Measurements from ENCODE around the gene LTB. TPM values are rescaled to one million over a fixed set of nuclear protein-coding genes. Genes with fewer than 3 reads are reported as not detected.

Gene LTB
- polyA plus RNA-seq, 3 donors: 12.6 to 25.5 (median 21.6) TPM

GRCh38 chr6:31610968-31611367, 28.7 kb upstream of the LTB start:
- no peak overlapping the region for H3K4me3 ChIP-seq (replicated peaks in 1 of 3; ENCODE audit: low read depth in 2 of 3, low read length in 3 of 3)
- H3K4me1 ChIP-seq (ENCODE audit: control insufficient read depth in 1 of 2, insufficient read depth in 2 of 2, low read length in 2 of 2): peaks cover 24 to 37% of the 10 kb centered on the region in 2 donors
- H3K36me3 Mint-ChIP-seq: peaks cover 0 to 1% of the 10 kb centered on the region in 2 donors
- H3K27ac Mint-ChIP-seq: peak overlapping the region in 2 of 7 donors; percentile 39 to 61
- H4K20me1 ChIP-seq (ENCODE audit: insufficient read depth, low read length): peaks cover 3% of the 10 kb centered on the region
- H3K27ac ChIP-seq (ENCODE audit: low read depth in 1 of 2, low read length in 2 of 2): no peak overlapping the region
- no peak for TF ChIP-seq CTCF (IDR thresholded peaks at IDR 0.05)
- no peak overlapping the region for H2AFZ ChIP-seq (ENCODE audit: insufficient read depth, low read depth, low read length, poor library complexity, severe bottlenecking)
- H3K27me3 ChIP-seq (ENCODE audit: control insufficient read depth in 2 of 2, insufficient read depth in 2 of 2, low read length in 2 of 2): no peaks in the 10 kb centered on the region
- no peak for DNase-seq
- intact Hi-C loops (cut with micrococcal nuclease): no loop called here
- H3K79me2 ChIP-seq (ENCODE audit: insufficient read depth, low read length): peaks cover 13% of the 10 kb centered on the region
- peaks cover 33% of the 10 kb centered on the region for H3K4me1 Mint-ChIP-seq
- no peak overlapping the region for H3K4me3 Mint-ChIP-seq
- H3K4me2 ChIP-seq (replicated peaks; ENCODE audit: extremely low read depth, low read length, poor library complexity, severe bottlenecking): no peak overlapping the region
- 50% methylated on average over 4 of the region's 4 CpGs for WGBS (ENCODE audit: insufficient coverage)
- H3K9me3 ChIP-seq (replicated peaks in 1 of 2; ENCODE audit: control insufficient read depth in 1 of 2, insufficient read depth in 1 of 2, low read length in 2 of 2): no peaks in the 10 kb centered on the region
- H3K9me3 Mint-ChIP-seq: peaks cover 0 to 5% (median 0%) of the 10 kb centered on the region in 7 donors
- no peaks in the 10 kb centered on the region for H3K36me3 ChIP-seq (replicated peaks in 1 of 2; ENCODE audit: control insufficient read depth in 1 of 2, insufficient read depth in 2 of 2, low read length in 2 of 2)
- H3K27me3 Mint-ChIP-seq (ENCODE audit: low read depth in 3 of 3): peaks cover 0 to 3% (median 0%) of the 10 kb centered on the region in 3 donors
- no peak overlapping the region for H3K9ac ChIP-seq (ENCODE audit: insufficient read depth, low read length, poor library complexity, severe bottlenecking)

- no peak overlapping the region for H3K9ac ChIP-seq (ENCODE audit: insufficient read depth, low read length, poor library complexity, severe bottlenecking)
- no peaks in the 10 kb centered on the region for H3K27me3 ChIP-seq (ENCODE audit: control insufficient read depth in 2 of 2, insufficient read depth in 2 of 2, low read length in 2 of 2)
- no peak overlapping the region for H3K4me3 ChIP-seq (replicated peaks in 1 of 3; ENCODE audit: low read depth in 2 of 3, low read length in 3 of 3)
- H3K9me3 ChIP-seq (replicated peaks in 1 of 2; ENCODE audit: control insufficient read depth in 1 of 2, insufficient read depth in 1 of 2, low read length in 2 of 2): no peaks in the 10 kb centered on the region
- Mint-ChIP-seq H3K4me3 (no peak overlapping the region), H3K36me3 (no peaks in the 10 kb centered on the region), H3K27me3 (ENCODE audit: low read depth in 3 of 3) (peaks cover 0 to 4% (median 0%) of the 10 kb centered on the region in 3 donors), H3K4me1 (peaks cover 21% of the 10 kb centered on the region), H3K27ac (peak overlapping the region in 2 of 7 donors; percentile 7 to 26), H3K9me3 (peaks cover 0 to 5% (median 0%) of the 10 kb centered on the region in 7 donors)
- H3K36me3 ChIP-seq (replicated peaks in 1 of 2; ENCODE audit: control insufficient read depth in 1 of 2, insufficient read depth in 2 of 2, low read length in 2 of 2): no peaks in the 10 kb centered on the region
- H3K27ac ChIP-seq (ENCODE audit: low read depth in 1 of 2, low read length in 2 of 2): no peak overlapping the region
- peaks cover 19 to 25% of the 10 kb centered on the region in 2 donors for H3K4me1 ChIP-seq (ENCODE audit: control insufficient read depth in 1 of 2, insufficient read depth in 2 of 2, low read length in 2 of 2)
- no peaks in the 10 kb centered on the region for H4K20me1 ChIP-seq (ENCODE audit: insufficient read depth, low read length)
- intact Hi-C loops (cut with micrococcal nuclease): no loop called here
- TF ChIP-seq CTCF (IDR thresholded peaks at IDR 0.05): no peak
- WGBS (ENCODE audit: insufficient coverage): 100% methylated on average over 1 of the region's 8 CpGs
- H3K4me2 ChIP-seq (replicated peaks; ENCODE audit: extremely low read depth, low read length, poor library complexity, severe bottlenecking): no peak overlapping the region
- H2AFZ ChIP-seq (ENCODE audit: insufficient read depth, low read depth, low read length, poor library complexity, severe bottlenecking): no peak overlapping the region
- DNase-seq: no peak
- H3K79me2 ChIP-seq (ENCODE audit: insufficient read depth, low read length): peaks cover 2% of the 10 kb centered on the region
These were observed 27.5 kb upstream of the LTB start for GRCh38 chr6:31609519-31610406.

Measured in CD14-positive monocyte (primary cell).